Stimulated activated CD8-positive, alpha-beta memory T cell treated with anti-CD3 and anti-CD28 coated beads, Interleukin-4, amount 100 ng/mL, for 1 hour (primary cell): Measurements from ENCODE around the gene MYO1A.
"Not testable (repeated sequence)": the region's sequence is repeated elsewhere in the genome, so short reads cannot be mapped to it uniquely, and the experiment has no call there.

Experiments used
- DNase-seq, 2 donors: peaks; one replicate each; pipeline ENCODE4 v3.0.0-alpha.2; 2020; ENCODE audit warnings: low read depth in 2 of 2, low spot score in 1 of 2

Gene MYO1A

DNA sequence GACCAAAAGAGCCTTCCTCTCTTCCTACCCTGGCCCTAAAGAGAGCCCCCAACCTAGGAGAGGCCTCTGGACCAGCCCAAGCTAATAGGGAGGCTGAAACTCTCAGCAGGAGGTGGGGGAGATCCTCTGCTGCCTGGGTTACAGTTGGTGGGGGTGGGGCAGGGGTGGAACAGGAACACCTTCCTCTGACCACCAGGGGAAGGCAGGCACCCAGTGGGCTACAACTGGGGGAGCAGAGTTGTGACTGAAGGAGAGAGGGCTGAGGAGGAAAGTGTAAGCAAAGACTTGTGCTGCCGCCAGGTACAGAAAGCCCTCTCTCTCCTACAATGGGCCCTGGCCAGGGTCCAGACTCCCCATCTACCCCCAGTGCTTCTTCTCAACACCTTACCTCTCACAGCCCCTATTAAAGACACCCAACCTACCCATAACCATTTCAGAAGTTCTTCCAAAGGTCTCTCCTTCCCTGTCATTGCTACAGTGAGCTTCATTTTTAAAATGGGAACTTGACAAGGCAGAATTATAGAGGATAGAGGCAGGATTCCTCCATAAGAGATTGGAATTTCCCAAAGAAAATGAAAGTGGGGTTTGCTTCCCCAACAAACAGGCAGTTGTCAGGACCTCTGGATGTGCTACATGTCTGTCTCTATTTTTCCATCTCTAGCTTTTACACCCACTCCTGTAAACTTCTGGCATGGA lies 1.4 kb downstream of the MYO1A start:
- no peak for DNase-seq

DNA sequence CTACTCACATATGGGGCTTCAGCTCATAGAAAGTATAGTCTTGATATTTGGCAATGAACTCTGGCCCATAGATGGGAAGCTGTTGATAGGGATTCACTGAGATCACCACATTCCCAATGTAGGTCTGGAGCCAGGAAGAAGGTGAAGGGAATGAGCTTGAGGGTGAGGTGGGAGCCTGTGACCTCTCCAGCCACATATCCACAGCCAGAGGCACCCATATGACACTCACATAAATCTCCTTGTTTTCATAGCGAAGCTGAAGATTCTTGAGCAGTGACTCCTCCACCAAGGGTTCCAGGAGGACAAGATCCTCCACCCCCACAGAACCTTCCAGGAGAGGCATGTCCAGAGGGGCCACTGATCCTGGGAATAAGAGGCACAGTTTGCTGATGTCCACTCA lies 1.9 kb downstream of the MYO1A start:
- DNase-seq: no peak

DNA sequence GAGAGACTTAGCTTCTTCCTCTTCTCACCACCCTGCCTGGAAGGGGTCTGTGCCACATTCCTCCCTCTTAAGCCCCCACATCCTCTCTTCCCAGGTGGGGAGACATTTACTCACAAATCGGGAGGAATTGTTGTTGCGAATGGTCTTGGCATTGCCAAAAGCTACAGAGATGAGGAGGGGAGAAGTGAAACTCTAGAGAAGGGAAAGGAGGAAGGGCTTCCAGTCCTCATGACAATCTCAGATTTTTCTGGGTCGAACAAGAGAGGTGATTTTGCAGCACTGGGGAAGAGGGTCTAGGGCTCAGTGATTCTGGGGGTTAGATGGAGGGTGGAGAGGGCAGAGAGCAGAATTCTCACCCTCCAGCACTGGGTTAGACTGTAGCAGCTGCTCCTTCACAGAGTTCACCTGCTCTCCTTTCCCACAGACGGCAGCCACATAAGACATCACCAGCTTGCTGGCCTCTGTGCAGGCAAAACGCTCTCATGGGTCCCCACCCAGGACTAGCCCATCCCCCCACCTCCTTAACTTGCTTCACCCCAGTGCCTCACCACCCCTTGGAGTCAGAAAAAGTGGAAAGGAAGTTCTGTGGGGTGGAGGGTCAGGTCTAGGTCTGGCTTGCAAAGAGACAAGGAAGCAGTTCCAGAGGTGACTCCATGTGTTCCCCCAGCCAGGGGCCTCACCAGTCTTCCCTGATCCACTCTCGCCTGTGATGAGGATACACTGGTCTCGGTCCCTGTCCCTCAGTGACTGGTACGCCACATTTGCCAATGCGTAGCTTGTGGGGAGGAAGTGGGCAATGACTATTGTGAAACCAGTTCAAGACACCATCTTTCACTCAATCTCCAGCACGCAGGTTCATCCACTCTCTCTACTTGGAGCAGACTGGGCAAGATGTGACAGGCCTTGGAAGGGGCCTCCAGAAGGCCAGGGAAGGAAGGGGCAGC lies 2.7 kb downstream of the MYO1A start:
- DNase-seq: no peak

DNA sequence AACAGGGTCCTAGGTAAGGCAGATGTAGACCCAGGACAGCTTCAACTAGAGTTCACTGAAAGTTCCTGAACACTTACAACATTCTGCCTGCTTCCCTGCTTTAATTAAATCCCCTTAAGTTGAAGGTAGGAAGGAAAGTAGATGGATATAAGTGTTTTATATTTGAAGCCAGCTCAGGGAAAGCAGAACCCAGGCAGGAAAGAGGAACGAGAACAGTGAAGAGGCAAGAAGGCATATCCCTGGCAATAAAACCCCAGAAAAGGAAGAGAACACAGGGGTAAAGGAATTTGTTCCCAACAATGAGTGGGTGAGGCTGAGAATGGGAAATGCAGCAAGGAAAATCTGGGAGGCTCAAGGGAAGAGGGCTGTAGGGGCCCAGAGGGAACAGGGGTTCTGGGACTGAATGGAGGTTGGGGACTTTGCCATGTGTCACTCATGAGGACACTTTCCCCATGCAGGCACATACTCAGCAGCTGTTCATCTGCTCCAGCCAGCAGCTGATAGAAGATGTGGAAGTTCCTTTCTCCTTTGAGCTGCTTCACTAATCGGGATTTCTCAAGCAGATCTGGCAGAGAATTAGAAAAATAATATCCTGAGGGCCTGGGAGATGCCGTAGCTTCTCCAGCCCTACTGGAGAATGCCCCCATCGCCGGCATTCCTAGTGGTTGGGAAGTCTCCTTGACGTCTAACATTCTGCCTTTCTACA lies 3.7 kb downstream of the MYO1A start:
- DNase-seq: no peak

DNA sequence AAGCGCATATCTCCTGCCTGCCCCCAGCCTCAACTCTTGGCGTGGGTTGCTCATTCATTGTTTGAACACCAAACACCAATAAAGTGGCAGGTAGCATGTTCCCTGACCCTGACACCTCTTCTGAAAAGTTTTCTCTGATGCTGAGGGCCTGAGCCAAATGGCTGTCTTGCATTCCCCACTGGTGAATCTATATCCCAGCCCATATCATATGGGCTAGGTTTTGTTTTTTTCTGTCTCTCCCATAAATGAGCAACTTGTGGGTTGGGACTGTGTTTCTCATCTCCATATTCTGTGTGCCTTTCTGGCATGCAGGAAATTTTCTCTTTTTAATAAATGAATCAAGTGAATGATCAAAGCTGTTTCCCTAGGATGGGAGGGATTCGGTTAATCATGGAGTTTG lies 5.0 kb downstream of the MYO1A start:
- no peak for DNase-seq

DNA sequence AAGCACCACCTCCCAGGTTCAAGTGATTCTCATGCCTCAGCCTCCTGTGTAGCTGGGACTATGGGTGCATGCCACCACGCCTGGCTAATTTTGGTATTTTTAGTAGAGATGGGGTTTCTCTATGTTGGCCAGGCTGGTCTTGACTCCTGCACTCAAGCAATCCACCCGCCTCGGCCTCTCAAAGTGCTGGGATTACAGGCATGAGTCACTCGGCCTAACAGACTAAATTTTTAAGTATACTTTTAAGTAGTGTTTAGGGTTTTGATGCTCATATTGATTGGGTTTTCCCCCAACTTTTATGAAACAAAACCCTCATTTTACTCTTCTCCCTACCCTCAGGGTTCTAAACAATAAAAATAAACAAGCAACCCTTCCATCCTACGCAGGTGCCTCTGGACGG lies 5.5 kb downstream of the MYO1A start:
- no peak for DNase-seq

DNA sequence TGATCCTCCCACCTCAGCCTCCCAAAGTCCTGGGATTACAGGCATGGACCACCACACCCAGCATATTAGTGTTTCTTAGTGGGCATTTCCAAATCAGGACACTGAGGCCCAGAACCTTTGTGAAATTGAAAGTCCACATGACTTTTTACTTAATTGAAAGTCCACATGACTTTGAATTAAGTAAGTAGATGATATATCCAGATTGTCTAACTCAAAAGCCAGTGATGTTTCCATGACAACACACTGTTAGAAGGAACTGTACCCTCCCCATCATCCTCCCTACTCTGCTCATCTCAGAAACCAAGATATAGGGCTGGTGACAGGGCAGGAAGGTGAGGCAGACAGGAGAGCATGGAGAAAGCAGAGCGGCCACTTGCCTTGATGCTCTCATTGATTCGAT lies 7.2 kb downstream of the MYO1A start:
- DNase-seq: no peak

DNA sequence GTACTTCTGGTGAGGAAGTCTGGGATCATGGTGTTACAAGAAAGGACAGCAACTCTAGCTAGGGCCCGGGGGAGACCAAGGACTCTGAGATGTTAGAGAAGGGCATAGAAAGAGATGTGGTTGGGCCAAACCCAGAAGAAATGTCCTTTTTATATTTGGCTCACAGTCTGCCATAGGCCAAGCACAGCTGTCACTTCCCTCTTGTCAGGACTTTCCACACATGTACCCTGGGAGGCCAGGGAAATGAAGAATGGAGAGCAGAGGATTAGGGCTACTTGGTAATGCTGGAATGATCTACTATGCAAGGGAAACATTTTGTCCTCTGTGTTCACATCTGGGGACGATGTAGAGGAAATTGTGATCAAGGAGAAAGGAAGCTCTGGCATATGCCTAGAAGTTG lies 9.2 kb downstream of the MYO1A start:
- DNase-seq: no peak

DNA sequence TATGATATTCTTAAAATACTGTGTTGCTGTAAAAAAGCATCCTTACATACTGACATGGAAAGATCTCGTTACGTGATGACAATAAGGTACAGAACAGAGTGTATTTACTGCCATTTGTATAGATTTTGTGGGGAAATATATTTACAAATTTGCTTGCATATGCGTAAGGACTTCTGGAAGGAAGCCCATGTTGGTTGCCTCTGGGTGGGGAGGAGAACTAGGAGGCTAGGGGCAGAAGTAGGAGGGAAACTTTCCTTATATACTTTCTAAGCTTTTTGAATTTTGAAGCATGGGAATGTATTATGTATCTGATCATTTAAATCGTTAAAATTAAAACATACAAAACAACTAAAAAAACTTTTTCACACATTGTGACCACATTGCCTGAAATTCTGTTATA lies 9.7 kb downstream of the MYO1A start:
- no peak for DNase-seq

DNA sequence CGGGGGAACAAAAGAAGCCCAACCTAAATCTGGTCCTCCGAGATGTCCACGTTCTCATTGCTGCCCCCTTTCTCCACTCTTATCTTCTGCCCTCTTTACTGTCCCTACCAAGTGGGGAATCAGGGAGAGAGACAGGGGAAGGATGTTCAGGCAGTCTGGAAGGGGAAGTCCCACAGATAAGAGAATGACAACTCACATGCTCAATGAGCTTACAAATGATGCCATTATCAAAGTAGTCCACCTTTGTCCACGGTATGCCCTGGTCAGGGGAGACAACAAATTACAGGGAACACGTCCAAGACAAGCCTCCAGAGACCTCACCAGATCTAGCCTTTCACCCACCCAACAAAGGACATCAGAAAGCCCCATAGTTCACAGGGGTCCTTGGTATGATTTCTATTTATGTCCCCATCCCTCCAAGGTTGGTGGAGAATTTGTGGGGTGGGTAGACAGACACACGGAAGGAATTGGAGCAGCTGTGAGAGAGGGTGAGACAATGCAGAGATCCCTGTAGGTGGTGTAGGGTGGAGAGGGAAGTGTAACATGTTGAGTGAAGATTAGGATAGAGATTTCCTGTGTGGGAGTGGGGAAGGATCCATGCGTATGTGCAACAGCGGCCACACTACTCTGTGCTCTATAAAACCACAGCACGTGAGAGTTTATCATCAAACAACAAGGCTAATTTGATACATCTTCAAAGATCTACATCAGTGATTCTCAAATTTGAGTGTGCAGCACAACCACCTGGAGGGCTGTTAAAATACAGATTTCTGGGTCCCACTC lies 10.7 kb downstream of the MYO1A start:
- no peak for DNase-seq

DNA sequence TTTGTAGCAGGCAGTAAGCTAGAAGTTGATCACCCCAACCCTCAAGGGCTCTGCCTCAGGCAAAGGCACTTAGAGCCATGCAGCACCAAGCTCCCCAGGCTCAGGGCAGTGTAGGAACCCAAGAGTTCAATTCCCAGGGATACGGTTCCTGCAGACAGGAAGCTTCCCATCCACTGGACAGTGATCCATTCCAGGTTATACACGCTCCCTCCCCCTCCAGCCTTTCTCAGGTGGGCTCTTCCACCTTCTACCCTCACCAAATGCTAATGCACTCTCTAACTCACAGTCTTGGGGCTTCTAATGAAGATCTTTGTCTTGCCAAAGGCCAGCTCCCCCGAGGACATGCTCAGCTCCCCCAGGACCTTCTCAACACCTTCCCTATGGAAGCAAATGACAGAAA lies 12.7 kb downstream of the MYO1A start:
- DNase-seq: no peak

DNA sequence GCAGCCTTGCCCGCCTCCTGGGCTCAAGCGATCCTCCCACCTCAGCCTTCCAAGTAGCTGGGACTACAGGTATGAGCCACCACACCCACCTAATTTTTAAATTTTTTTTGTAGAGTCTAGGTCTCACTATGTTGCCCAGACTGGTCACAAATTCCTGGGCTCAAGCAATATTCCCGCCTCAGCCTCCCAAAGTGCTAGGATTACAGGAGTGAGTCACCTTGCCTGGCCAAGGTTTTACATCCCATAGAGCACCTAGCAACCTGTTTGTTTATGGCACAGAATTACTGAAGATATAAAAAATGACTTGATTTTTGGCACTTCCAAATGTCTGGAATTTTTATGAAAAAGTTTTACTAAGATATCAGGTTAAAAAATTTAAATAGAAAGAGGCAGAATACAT lies 16.5 kb downstream of the MYO1A start:
- DNase-seq: no peak

DNA sequence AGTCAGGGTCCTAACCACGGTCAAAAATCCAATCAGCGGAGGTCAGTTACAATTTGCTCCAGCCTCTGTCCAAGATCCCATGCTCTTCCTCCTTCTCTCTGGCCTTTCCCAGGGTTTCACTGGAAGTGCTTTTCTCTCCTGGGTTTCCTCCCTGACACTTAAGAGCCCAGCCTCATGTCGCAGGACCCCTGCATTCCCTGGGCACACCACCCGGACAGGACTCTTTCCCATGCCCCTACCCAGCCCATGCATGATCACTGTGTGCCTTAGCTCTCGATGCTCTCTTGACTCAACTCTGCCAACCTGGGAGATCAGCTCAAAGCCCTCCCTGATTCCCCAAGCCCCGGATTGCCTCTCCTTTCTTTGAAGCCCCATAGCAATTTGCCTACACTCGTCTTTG lies 18.1 kb downstream of the MYO1A start:
- DNase-seq: no peak

DNA sequence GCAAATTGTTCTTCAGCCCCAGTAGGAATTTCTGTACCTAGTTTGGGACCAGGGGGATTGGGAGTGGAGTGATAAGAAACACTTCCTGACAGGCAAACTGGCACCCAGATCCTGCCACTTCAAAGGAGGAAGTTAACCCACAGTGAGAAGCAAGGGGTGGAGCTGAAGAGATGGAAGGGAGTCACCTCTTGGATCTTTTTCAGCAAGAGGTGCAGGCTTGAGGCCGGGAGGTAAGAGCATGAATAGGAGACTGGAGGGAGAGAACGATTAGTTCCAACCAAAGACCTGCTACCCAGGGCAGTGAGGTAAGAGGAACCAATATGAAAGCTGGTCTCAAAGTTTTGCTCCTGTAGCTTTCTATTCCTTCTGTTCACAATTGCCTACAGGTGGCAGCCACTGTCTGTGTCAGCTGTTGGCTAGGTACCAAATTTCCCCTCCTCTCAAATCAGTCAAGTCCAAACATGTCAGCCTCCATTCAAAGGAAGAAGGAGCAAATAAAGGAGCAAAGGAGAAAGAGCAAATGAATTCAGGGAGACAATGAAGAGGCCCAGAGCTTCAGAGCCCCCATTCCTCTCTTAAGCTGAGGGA lies 18.7 kb downstream of the MYO1A start:
- no peak for DNase-seq

DNA sequence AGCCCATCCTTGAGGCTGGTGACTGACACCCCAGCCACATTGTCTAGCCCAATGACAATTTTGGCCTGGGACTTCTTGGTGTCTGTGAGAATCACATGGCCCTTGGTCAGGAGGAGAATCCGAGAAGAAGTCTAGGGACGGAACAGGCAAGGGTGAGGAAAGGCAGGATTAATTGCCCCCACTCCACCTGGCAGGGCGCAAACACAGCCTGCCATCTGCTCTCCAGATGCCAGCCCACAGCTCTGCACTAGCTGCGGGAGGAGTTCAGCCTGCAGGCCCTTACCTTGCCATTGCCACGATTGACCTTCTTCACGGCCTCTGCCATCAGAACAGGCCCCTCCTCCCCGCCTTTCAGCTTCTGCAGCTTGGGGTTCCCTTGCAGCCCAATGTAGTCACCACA lies 20.5 kb downstream of the MYO1A start:
- no peak for DNase-seq

DNA sequence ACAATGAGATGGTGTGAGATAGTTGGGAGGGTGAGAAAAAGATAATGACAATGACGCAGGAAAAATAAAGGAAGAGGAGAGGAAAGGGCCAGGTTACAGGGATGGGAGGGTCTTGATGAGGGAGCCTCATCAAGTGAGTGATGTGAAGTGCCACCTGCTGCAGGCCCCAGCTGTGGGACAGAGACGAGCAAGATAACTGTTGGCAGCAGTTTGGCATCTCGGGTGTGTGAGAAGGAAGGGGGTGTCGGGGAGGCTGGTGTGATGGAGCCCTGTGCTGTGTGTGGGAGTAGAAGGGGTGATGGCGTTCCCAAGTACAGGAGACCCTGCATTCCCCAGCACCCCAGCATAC lies 22.1 kb downstream of the MYO1A start:
- no peak for DNase-seq

DNA sequence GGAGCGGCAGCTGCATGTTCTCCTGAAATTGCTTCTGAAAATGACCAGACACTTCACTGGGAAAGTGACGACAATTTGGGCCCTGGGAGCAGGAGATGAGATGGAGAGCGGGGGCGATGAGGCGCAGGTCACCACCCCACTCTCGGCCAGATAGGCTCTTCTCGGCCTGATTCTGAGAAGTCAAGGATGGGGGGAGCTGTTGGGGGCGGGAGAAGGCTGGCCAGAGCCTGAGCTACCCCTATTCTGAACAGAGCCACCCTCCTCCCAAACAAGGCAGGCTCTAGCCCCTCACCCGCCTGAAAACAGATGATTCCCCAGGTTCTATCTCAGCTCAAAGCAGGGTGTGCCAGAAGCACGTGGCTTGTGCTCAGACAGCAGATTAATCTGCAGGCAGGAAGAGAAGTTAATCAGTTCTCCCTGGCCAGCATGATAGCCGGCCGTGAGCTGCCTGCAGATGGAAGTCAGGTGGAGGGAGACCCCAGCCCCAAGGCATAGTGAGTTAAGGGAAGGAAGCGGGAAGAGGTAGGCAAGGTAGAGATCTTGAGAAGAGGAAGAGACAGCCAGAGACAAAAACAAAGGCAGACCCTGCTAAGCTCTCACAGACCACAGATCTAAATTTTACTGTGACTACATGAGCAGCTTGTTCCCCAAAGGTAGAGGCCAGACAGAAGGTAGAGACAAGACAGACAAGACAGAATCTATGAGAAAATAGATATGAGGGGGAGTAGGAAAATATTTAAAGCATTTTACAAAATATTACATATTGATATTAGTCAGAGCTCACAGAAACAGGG lies 22.7 kb downstream of the MYO1A start:
- DNase-seq: no peak

DNA sequence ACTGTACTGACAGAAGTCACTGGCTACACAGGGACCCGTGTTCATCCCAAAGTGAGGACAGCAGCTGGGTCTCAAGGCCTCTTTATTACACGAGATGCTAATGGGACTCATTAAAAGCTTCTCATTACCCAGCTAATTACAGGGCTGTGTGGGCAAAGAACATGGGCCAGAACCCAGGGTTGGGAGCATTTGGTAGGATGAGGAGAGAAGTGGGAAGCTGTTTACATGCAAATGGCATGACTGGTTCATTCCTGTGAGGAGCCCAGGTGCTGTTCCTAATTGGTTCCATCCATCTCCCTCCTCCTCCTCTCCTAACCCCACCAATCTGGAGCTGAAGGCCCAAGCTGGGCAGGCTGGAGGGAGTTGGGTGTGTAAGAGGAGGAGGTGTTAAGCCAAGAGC lies 24.7 kb downstream of the MYO1A start:
- DNase-seq: no peak

DNA sequence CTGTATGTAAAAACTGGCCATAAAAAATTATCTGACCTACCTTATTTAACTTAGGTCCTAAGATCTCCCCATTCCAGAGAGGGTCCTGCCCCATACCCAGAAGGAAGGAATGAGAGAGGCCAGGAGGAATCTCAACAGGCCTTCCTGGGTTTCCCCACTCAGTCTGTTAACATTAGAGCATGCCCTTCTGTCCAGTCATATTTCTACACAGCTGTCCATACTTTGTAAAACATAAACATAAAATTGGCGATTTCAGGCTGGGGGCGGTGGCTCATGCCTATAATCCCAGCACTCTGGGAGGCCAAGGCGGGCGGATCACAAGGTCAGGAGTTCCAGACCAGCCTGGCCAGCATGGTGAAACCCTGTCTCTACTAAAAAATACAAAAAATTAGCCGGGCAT lies 27.6 kb downstream of the MYO1A start:
- DNase-seq: not testable (repeated sequence)
